WTC11 (cell line): ENCODE data around the gene GLOD4. TPM values are rescaled to one million over a fixed set of nuclear protein-coding genes. Genes with fewer than 3 reads are reported as not detected.

Experiments
- ATAC-seq: fragments of 200-7000 bp; cut with Tn5 transposase; 2 replicates; pipeline ENCODE4 v1.10.0; 2021; ENCODE audit warnings: mild to moderate bottlenecking, moderate library complexity
- CTCF ChIA-PET: fragments of 300-600 bp; sonication (Branson Sonifier 250); formaldehyde crosslinking; loops from one replicate; lab custom pipeline; 2021; ENCODE audit warnings: antibody characterized with exemption; lab: Charles Lee
- POLR2A ChIA-PET: fragments of 350-600 bp; sonication (Branson Sonifier 250); formaldehyde crosslinking; loops from one replicate; lab custom pipeline; 2021; ENCODE audit warnings: antibody characterized with exemption; lab: Charles Lee
- DNase-seq: peaks from one replicate; pipeline ENCODE4 v3.0.0; 2021; ENCODE audit warnings: low spot score
- H3K27ac Mint-ChIP-seq: 2 replicates; pipeline ENCODE4 v1.8.0; 2021; ENCODE audit warnings: mixed read lengths
- H3K27me3 Mint-ChIP-seq: 2 replicates; pipeline ENCODE4 v1.8.0; 2021; ENCODE audit warnings: low read depth, mild to moderate bottlenecking, moderate library complexity, mixed read lengths
- H3K36me3 Mint-ChIP-seq: 2 replicates; pipeline ENCODE4 v1.8.0; 2021; ENCODE audit warnings: mixed read lengths
- H3K4me1 Mint-ChIP-seq: 2 replicates; pipeline ENCODE4 v1.8.0; 2022; ENCODE audit warnings: mixed read lengths
- H3K4me3 Mint-ChIP-seq: 2 replicates; pipeline ENCODE4 v1.8.0; 2021; ENCODE audit warnings: mild to moderate bottlenecking, moderate library complexity, mixed read lengths
- H3K9me3 Mint-ChIP-seq: 2 replicates; pipeline ENCODE4 v1.8.0; 2021; ENCODE audit warnings: mixed read lengths
- EMX1 ChIP-seq: fragments of 250-450 bp; sonication (Bioruptor Pico); IDR thresholded peaks from 2 replicates; pipeline ENCODE4 v1.8.0; 2021; ENCODE audit warnings: mild to moderate bottlenecking
- FOXJ3 ChIP-seq: sonication (generic); formaldehyde crosslinking; IDR thresholded peaks from 2 replicates; pipeline ENCODE4 v1.9.0; 2021; ENCODE audit warnings: missing genetic modification reagents, mild to moderate bottlenecking, borderline replicate concordance
- FOXK1 ChIP-seq: sonication (generic); formaldehyde crosslinking; IDR thresholded peaks from 2 replicates; pipeline ENCODE4 v1.8.0; 2022; ENCODE audit warnings: mild to moderate bottlenecking, moderate library complexity, missing genetic modification reagents
- FOXP1 ChIP-seq: sonication (generic); formaldehyde crosslinking; IDR thresholded peaks from 2 replicates; pipeline ENCODE4 v1.8.0; 2022; ENCODE audit warnings: missing genetic modification reagents, mild to moderate bottlenecking, moderate library complexity, borderline replicate concordance
- FOXP4 ChIP-seq: sonication (generic); formaldehyde crosslinking; IDR thresholded peaks from 2 replicates; pipeline ENCODE4 v1.8.0; 2022; ENCODE audit warnings: mild to moderate bottlenecking, missing genetic modification reagents
- GABPB1 ChIP-seq: sonication (generic); formaldehyde crosslinking; IDR thresholded peaks from 2 replicates; pipeline ENCODE4 v1.8.1; 2023; ENCODE audit warnings: mild to moderate bottlenecking, missing genetic modification reagents
- HMGA2 ChIP-seq: fragments of 250-450 bp; sonication (Bioruptor Pico); IDR thresholded peaks from 2 replicates; pipeline ENCODE4 v1.4.0; 2021; ENCODE audit warnings: mild to moderate bottlenecking, moderate library complexity
- IRF2 ChIP-seq: sonication (generic); formaldehyde crosslinking; IDR thresholded peaks from 2 replicates; pipeline ENCODE4 v1.8.0; 2022; ENCODE audit warnings: low read depth, missing genetic modification reagents, borderline replicate concordance
- JAZF1 ChIP-seq: fragments of 250-450 bp; sonication (Bioruptor Pico); IDR thresholded peaks from 2 replicates; pipeline ENCODE4 v1.9.0; 2021; ENCODE audit warnings: moderate library complexity, mild to moderate bottlenecking, inconsistent platforms
- JUN ChIP-seq: sonication (generic); formaldehyde crosslinking; IDR thresholded peaks from 2 replicates; pipeline ENCODE4 v1.8.0; 2023; ENCODE audit warnings: mild to moderate bottlenecking, missing genetic modification reagents
- KAT7 ChIP-seq: sonication (generic); formaldehyde crosslinking; IDR thresholded peaks from 2 replicates; pipeline ENCODE4 v1.8.1; 2023; ENCODE audit warnings: missing genetic modification reagents, mild to moderate bottlenecking, borderline replicate concordance
- MXD4 ChIP-seq: fragments of 250-450 bp; sonication (Bioruptor Pico); IDR thresholded peaks from 2 replicates; pipeline ENCODE4 v1.8.0; 2021; ENCODE audit warnings: mild to moderate bottlenecking, moderate library complexity, borderline replicate concordance
- OVOL2 ChIP-seq: fragments of 250-450 bp; sonication (Bioruptor Pico); IDR thresholded peaks from 2 replicates; pipeline ENCODE4 v1.9.0; 2021; ENCODE audit warnings: mild to moderate bottlenecking, borderline replicate concordance
- RELA ChIP-seq: sonication (generic); formaldehyde crosslinking; IDR thresholded peaks from 2 replicates; pipeline ENCODE4 v1.8.1; 2022; ENCODE audit warnings: missing genetic modification reagents, mild to moderate bottlenecking, borderline replicate concordance
- TCF7 ChIP-seq: sonication (generic); formaldehyde crosslinking; IDR thresholded peaks from 2 replicates; pipeline ENCODE4 v1.8.0; 2022; ENCODE audit warnings: mild to moderate bottlenecking, low read depth, missing genetic modification reagents, moderate library complexity
- ZNF281 ChIP-seq: sonication (generic); formaldehyde crosslinking; IDR thresholded peaks from 2 replicates; pipeline ENCODE4 v1.8.0; 2023; ENCODE audit warnings: mild to moderate bottlenecking, missing genetic modification reagents
- ZNF671 ChIP-seq: fragments of 250-450 bp; sonication (Bioruptor Pico); IDR thresholded peaks from 2 replicates; pipeline ENCODE4 v1.8.0; 2021; ENCODE audit warnings: mild to moderate bottlenecking
- total RNA-seq: library from RNA; stranded (reverse); gene quantifications from 3 replicates; pipeline ENCODE4 v1.2.3, GENCODE V29; 2021
- TF ChIP-seq, protein P1 (sequence below): sonication (generic); formaldehyde crosslinking; IDR thresholded peaks from 2 replicates; pipeline ENCODE4 v1.8.1; 2023; ENCODE audit warnings: mild to moderate bottlenecking, missing genetic modification reagents, moderate library complexity
- TF ChIP-seq, protein P2 (sequence below): sonication (generic); formaldehyde crosslinking; IDR thresholded peaks from 2 replicates; pipeline ENCODE4 v1.8.0; 2023; ENCODE audit warnings: missing genetic modification reagents, mild to moderate bottlenecking, borderline replicate concordance
- TF ChIP-seq, protein P3 (sequence below): sonication (generic); formaldehyde crosslinking; IDR thresholded peaks from 2 replicates; pipeline ENCODE4 v1.8.1; 2022; ENCODE audit warnings: missing genetic modification reagents, borderline replicate concordance
- TF ChIP-seq, protein P4 (sequence below): sonication (generic); formaldehyde crosslinking; conservative IDR thresholded peaks from 2 replicates; pipeline ENCODE4 v1.8.1; 2023; ENCODE audit warnings: mild to moderate bottlenecking, low read depth, missing genetic modification reagents, moderate library complexity

GLOD4 gene
- total RNA-seq, 1 experiment from 2014 or later = 69.0 TPM

DNA sequence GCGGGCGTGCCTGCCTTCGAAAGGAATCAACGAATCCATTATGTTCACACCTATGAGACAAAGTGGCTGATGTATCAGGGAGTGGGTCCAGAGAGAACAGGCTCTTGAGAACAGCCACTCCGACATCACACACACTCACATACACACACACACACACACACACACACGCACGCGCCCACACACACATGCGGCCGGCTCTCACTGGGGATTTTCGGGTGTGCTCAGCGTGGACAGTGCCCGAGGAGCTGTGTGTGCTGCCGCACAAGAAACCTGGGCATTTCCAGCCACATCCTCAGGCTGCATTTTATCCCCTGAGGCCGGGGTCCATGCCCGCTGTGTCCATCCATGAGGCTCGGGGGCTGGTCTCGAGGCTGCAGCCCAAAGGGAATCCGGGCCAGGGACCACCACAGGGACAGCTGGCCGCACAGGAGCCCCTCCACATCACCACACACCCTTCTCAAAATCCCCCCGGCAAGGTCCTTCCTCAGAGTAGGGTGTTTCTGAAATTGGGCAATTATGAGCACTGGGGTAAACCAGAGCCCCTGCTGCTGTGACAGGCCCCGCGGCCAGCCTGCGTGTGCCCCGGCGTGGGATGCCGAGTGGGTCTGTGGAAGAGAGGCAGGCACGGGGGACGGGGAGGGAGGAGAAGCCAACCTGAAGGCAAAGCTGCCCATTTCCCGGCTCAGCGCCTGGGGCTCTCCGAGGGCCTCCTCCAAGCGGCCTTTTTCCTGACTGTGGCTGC, 24.9 kb upstream of the GLOD4 start:
- DNase-seq = no peak
- POLR2A ChIA-PET = no interaction called here
- TF ChIP-seq ZNF671 (no peak), IRF2 (CRISPR knock-in tag) (no peak), HMGA2 (no peak), OVOL2 (CRISPR knock-in tag) (no peak), FOXP4 (CRISPR knock-in tag) (no peak), FOXP1 (CRISPR knock-in tag) (no peak), ZNF281 (CRISPR knock-in tag) (no peak), MXD4 (no peak), GABPB1 (CRISPR knock-in tag) (no peak)
- TF ChIP-seq, protein P1, sequence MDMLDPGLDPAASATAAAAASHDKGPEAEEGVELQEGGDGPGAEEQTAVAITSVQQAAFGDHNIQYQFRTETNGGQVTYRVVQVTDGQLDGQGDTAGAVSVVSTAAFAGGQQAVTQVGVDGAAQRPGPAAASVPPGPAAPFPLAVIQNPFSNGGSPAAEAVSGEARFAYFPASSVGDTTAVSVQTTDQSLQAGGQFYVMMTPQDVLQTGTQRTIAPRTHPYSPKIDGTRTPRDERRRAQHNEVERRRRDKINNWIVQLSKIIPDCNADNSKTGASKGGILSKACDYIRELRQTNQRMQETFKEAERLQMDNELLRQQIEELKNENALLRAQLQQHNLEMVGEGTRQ (CRISPR knock-in tag) = no peak
- TF ChIP-seq, protein P2, sequence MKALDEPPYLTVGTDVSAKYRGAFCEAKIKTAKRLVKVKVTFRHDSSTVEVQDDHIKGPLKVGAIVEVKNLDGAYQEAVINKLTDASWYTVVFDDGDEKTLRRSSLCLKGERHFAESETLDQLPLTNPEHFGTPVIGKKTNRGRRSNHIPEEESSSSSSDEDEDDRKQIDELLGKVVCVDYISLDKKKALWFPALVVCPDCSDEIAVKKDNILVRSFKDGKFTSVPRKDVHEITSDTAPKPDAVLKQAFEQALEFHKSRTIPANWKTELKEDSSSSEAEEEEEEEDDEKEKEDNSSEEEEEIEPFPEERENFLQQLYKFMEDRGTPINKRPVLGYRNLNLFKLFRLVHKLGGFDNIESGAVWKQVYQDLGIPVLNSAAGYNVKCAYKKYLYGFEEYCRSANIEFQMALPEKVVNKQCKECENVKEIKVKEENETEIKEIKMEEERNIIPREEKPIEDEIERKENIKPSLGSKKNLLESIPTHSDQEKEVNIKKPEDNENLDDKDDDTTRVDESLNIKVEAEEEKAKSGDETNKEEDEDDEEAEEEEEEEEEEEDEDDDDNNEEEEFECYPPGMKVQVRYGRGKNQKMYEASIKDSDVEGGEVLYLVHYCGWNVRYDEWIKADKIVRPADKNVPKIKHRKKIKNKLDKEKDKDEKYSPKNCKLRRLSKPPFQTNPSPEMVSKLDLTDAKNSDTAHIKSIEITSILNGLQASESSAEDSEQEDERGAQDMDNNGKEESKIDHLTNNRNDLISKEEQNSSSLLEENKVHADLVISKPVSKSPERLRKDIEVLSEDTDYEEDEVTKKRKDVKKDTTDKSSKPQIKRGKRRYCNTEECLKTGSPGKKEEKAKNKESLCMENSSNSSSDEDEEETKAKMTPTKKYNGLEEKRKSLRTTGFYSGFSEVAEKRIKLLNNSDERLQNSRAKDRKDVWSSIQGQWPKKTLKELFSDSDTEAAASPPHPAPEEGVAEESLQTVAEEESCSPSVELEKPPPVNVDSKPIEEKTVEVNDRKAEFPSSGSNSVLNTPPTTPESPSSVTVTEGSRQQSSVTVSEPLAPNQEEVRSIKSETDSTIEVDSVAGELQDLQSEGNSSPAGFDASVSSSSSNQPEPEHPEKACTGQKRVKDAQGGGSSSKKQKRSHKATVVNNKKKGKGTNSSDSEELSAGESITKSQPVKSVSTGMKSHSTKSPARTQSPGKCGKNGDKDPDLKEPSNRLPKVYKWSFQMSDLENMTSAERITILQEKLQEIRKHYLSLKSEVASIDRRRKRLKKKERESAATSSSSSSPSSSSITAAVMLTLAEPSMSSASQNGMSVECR = no peak
- TF ChIP-seq, all 79 proteins: peak for 0
- Mint-ChIP-seq H3K36me3 (peaks cover 11% of the 10 kb centered on the region; the same call in 1 of the 2 replicates), H3K27me3 (no peaks in the 10 kb centered on the region), H3K4me3 (no peak overlapping the region), H3K27ac (no peak overlapping the region; the same call in 1 of the 2 replicates), H3K4me1 (peaks cover 8% of the 10 kb centered on the region), H3K9me3 (no peaks in the 10 kb centered on the region)
- no peak for ATAC-seq
- CTCF ChIA-PET = no interaction called here

DNA sequence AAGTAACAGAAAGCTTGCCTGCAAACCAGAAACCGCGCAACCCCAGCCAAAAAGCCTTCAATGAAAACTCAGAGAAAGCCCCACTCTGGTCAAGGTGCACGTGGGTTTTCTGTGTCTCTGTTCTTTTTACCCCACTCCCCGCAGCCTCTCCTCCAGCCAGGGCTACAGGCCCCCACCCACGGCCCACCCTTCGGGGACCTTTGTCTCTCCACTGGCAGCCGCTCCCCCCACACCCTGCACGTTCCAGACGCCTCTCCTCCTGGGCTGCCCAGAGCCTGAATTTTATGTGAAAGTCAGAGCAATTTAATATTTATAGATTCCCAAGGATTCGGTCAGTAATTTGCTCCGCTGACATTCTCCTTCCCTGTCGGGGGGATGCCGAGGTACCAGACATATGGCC, 24.3 kb upstream of the GLOD4 start:
- ATAC-seq = no peak
- no peak for DNase-seq
- H3K27ac Mint-ChIP-seq = no peak overlapping the region; the same call in 1 of the 2 replicates
- ChIA-PET POLR2A (no interaction called here), CTCF (interaction anchor here (3.5 kb wide), 1 partner anchor 174 kb away, joined by 28 read pairs; the partner anchor contains the start of gene NXN)
- H3K36me3 Mint-ChIP-seq = peaks cover 11% of the 10 kb centered on the region; the same call in 1 of the 2 replicates
- H3K4me3 Mint-ChIP-seq = no peak overlapping the region
- no peaks in the 10 kb centered on the region for H3K27me3 Mint-ChIP-seq
- peaks cover 8% of the 10 kb centered on the region for H3K4me1 Mint-ChIP-seq
- no peaks in the 10 kb centered on the region for H3K9me3 Mint-ChIP-seq
- no peak for TF ChIP-seq JAZF1
- TF ChIP-seq FOXJ3 = no peak
- TF ChIP-seq EMX1 (CRISPR knock-in tag) = no peak
- no peak for TF ChIP-seq KAT7 (CRISPR knock-in tag)
- TF ChIP-seq JUN (CRISPR knock-in tag) = no peak
- TF ChIP-seq, protein P3, sequence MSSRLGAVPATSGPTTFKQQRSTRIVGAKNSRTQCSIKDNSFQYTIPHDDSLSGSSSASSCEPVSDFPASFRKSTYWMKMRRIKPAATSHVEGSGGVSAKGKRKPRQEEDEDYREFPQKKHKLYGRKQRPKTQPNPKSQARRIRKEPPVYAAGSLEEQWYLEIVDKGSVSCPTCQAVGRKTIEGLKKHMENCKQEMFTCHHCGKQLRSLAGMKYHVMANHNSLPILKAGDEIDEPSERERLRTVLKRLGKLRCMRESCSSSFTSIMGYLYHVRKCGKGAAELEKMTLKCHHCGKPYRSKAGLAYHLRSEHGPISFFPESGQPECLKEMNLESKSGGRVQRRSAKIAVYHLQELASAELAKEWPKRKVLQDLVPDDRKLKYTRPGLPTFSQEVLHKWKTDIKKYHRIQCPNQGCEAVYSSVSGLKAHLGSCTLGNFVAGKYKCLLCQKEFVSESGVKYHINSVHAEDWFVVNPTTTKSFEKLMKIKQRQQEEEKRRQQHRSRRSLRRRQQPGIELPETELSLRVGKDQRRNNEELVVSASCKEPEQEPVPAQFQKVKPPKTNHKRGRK (CRISPR knock-in tag) = no peak
- TF ChIP-seq FOXK1 (CRISPR knock-in tag) = no peak
- TF ChIP-seq RELA (CRISPR knock-in tag) = no peak
- TF ChIP-seq, protein P4, sequence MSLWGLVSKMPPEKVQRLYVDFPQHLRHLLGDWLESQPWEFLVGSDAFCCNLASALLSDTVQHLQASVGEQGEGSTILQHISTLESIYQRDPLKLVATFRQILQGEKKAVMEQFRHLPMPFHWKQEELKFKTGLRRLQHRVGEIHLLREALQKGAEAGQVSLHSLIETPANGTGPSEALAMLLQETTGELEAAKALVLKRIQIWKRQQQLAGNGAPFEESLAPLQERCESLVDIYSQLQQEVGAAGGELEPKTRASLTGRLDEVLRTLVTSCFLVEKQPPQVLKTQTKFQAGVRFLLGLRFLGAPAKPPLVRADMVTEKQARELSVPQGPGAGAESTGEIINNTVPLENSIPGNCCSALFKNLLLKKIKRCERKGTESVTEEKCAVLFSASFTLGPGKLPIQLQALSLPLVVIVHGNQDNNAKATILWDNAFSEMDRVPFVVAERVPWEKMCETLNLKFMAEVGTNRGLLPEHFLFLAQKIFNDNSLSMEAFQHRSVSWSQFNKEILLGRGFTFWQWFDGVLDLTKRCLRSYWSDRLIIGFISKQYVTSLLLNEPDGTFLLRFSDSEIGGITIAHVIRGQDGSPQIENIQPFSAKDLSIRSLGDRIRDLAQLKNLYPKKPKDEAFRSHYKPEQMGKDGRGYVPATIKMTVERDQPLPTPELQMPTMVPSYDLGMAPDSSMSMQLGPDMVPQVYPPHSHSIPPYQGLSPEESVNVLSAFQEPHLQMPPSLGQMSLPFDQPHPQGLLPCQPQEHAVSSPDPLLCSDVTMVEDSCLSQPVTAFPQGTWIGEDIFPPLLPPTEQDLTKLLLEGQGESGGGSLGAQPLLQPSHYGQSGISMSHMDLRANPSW = no peak
- no peak for TF ChIP-seq TCF7
